HG02970 (cell line): ENCODE results near the gene DUSP22.
"Not testable (repeated sequence)": the region's sequence is repeated elsewhere in the genome, so short reads cannot be mapped to it uniquely, and the experiment has no call there.

Source experiments
- ATAC-seq: cut with Tn5 transposase; IDR thresholded peaks from one replicate; pipeline ENCODE4 v1.9.1; 2021; ENCODE audit warnings: mild to moderate bottlenecking, moderate library complexity, moderate number of reproducible peaks; ENCODE audit not compliant: unreplicated experiment, low FRiP score

Gene DUSP22

DNA sequence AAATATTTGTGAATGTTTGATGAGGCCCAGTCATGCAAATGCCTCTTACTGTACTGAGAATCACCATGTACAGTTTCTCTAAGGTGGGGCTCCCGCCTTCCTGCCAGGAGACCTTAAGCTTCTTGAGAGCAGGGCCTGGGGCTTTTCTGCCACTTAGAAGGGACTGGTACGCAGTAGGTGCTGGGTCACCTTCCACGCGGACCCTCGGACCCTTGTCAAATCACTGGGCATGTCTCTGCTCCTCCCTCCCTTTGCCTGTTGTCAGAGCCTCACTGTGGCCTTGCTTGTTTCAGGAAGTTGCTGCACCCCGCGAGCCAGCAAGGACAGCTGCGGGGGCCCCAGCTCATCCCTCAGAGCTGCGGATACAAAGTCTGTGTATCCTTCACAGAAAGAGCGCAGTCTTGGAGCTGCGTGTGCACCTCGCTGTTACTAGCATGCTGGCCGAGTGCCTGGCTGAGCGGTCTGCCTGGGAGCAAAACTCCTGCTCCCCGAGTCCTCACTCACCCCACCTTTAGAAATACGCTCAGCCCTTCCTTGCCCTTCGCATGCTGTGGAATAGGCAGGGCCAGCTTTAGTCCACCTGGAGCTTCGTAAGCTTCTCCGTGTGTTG lies 68.6 kb downstream of the DUSP22 start:
- ATAC-seq, result no peak

DNA sequence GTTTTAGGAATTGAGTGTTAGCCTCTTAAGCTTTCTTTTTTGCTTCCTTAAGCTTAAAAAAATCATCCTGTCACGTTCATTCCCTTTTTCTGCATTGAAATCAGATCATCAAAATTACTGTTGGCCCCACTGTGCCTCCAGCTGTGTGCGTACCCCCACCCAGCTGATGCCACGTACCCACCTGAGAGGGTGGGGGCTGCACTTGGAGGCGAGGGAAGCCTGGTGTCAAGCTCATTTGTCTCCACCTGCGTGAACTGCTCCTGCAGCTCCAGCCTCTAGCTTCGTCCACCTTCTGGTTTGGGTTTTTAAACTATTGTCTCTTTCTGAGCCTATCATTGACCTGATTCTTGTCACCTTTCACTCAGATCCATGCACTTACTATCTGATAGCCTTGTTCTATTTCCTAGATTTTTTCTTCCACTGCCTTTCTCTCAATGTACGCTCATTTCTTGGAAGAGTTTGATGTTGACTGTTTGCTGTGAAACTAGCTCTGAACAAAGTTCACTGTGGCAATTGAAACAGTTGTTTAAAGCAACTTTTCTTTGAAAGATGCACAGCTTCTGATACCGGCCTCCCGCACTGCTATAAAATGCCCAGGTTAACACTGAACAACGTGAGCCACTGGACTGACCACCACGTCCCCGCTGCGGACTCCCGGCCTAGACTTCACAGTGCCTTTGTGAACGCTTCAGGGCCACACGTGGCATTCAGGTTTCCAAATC lies 69.3 kb downstream of the DUSP22 start:
- no peak for ATAC-seq

DNA sequence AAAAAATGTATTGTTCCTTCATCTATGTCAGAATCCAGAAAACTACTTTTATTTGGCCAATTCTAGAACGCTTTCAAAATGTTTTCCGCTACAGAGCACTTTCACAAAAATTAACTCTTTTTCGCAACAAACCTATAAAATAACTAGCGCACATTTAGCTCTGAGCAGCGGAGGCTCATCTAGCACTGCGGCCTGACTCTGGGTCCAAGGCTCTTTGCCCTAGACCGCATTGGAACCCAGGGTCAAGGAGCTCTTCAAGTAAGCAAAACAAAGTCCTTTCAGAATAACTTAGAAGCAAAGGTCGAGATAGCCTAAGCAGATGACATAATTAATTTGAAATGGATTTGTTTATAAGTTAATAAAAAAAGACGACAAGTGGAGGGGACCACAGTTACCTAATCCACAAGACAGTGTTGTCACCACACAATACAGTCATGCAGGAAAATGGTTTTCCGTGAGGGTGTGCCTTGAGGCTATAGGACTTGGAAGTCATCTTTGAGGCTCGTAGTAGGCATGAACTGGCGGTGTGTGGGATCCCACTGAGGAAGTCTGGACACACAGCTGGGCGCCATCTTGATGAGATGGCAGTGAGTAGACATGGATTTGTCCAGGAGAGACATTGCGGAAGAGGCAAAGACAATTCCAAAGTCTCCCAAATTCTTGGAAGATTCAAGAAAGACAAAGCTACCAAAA lies 70.1 kb downstream of the DUSP22 start:
- ATAC-seq, result no peak

DNA sequence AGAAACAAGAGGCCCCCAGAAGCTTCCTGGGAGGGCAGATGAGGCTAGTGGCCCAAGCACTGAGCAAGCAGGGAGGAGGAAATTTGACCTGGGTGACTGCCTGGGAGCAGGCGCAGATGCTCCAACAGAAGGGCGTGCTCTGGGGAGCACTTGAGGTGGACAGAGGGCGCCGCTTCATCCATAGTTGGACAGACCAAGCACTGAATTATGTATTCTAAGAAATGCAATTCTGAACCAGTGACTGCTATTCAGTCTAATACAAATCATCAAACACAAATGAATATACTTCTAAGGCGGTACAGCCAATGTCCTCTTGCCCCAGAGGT lies 70.6 kb downstream of the DUSP22 start:
- ATAC-seq, result no peak

DNA sequence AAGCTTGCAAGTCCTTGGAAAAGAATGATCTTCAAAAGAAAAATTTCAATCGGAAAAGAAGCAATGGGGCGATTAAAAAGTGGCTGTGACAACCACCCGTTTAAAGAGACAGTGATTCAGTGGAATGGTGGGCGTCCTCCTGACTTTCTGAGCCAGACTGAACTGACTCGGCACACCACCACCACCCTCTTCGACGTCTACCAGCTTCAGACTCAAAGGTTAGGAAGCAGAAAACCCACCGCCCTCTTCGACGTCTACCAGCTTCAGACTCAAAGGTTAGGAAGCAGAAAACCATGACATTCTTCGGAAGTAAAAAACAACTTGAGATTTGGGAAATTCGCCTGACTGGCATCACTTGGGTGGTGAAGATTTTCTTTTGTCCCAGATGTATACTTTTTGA lies 71.0 kb downstream of the DUSP22 start:
- ATAC-seq, result no peak

DNA sequence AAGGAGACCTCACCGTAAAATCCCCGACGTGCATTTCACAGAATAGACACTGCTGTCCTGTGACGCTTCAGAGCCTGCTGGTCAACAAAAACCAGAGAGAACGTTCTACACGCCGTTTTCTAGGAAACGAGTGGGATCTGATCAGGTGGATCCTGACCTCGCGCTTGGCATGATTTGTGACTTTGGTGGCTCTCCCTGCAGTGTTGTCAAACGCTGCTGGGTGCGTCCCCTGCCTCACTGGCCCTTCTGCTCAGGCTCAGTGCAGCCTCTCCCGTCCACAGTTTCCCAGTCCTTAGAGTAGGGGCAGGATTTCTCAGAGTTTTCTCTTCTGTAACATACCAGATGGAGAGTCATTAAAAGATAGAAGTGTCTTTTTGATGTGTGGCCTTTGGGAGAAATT lies 71.6 kb downstream of the DUSP22 start:
- ATAC-seq, result no peak

DNA sequence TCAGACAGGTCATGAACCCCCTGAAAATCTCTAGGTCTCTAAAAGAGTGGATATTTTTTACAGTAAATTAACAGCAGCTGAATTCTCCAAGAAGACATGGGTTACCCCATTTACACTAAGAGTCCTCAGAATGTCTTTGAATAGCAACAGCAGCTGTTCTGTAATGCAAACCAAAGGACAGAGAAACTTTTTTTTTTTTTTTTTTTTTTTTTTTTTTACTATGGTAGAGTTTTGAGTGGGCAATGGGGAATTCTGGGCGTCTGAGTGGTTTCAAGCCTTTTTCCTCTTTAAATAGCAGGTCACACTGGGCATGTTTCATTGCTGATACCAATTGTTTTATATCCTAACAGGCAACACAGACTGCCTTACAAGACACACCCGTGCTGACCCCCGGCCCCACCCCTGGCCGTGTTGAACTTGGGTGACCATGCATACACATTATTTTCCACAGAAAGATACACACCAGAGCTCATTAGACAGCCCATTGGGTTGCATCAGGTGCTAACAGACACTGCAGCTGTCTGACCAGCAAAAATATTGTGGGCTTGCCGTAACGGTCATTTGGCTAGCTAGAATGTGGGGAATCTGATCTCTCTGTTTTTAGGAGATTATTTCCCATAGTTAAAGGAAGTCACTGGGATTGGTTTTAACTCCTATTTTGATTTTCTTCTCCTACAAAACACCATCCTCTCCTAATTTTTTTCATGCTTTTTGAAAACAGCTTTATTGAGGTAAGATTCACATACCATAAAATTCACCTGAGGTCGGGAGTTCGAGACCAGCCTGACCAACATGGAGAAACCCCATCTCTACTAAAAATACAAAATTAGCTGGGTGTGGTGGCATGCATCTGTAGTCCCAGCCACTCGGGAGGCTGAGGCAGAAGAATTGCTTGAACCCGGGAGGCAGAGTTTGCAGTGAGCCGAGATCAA lies 72.6 kb downstream of the DUSP22 start:
- ATAC-seq, result no peak

DNA sequence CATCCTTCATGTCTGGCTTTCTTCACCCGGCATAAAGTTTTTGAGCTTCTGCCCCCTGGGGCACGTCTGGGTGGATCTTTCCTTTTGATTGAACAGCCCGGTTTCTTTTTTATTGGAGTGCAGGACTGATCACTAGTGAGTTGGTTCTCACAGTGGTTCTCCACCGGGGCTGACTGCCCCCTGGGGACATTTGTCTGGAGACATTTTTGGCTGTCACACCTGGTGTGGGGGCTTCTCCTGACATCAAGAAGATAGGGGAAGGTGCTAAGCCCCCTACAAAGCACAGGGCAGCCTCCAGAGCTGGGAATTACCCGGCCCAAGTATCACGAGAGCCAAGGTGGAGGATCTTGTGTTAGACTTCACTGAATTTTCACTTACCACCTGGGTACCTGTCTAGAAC lies 73.5 kb downstream of the DUSP22 start:
- no peak for ATAC-seq

DNA sequence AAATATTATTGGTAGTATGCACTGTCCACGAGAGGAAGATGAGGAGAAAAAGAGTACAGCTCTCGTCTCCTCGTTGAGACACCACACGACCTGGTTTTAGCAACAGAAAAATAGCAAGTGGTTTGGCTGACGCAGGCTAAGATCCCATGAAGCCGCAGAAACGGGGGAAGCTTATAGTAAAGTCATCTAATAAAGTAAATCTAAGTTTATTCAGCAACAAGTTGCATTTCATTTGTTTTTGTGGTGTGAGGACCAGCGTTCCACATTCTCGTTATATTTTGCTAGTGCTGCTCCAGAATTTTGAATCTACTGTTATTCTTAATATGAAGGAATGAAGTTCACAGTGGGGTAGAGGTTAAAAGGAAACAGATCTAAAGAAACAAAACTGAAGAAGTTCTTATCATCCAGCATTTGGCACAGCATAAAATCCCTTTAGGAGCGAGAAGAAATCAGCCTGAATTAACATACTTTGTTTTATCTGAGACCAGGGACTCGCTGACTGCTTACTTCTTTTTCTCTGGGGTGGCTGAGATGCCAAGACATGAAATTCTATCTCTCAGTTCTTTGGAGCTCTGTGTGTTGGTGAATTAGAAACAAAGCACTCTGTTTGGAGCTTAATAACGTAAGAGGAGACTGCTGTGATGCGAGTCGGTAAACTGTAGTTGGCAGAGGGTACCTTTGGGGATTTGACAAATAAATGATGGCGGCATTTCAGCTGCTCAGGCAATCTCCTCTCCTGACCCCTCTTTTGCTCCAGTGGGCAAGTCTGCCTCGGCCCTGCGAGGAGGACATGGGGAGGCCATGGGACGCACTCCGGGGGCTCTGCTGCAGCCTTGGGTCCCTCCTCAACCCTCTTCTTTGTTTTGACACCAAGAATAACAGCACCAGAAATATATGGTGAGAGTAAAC lies 74.4 kb downstream of the DUSP22 start:
- ATAC-seq, result no peak

DNA sequence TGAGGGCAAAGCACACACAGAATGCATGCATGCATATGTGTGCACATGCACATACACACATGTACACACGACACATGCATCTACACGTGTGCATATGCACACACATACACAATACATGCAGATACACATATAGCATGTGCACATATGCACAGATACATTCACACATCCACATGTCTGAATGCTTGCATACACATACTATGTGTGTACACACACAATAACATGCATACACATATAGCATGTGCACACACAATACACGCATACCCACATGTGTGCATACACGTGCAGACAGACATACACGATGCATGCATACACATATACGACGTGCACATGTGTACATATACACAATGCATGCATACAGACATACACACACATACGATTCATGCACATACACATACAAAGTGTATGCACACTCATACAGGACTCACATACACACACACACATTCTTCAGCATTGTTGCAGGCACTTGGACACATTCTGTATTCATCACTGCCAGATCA lies 75.1 kb downstream of the DUSP22 start:
- ATAC-seq, result no peak

DNA sequence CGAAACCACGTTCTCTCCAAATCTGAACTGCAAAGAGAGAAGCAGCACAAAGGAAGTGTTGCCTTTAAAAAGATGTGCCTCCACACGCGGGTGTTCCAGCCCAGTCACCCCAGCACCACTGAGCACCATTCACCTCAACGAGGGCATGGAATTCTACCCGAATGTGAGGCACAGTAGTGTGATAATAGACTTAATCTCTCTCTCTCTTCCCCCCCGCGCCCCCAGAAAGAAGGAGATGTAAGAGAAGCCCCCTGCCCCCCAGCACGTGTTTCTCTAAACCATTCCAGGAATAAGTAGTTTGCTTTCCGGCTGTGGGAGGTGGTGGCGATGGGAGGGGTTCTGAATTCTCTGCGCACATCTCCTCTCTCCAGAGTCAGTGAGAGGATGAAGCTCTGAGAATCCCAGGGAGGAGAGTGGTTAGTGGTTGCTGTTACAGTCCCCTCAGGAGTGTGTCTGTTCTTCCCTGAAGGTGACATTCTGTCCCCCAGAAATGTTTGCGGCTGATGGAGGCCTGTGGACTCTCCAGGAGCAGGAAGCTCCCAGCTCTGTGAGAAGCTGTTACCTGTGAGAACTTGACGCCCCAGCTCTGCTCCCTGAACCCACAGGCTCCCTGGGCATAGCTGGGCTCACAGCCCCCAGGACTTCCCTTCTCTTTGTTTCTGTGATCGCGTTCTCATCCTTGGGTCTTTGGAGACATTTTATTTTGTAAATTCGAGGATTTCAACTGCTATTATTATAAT lies 75.8 kb downstream of the DUSP22 start:
- ATAC-seq, result no peak

DNA sequence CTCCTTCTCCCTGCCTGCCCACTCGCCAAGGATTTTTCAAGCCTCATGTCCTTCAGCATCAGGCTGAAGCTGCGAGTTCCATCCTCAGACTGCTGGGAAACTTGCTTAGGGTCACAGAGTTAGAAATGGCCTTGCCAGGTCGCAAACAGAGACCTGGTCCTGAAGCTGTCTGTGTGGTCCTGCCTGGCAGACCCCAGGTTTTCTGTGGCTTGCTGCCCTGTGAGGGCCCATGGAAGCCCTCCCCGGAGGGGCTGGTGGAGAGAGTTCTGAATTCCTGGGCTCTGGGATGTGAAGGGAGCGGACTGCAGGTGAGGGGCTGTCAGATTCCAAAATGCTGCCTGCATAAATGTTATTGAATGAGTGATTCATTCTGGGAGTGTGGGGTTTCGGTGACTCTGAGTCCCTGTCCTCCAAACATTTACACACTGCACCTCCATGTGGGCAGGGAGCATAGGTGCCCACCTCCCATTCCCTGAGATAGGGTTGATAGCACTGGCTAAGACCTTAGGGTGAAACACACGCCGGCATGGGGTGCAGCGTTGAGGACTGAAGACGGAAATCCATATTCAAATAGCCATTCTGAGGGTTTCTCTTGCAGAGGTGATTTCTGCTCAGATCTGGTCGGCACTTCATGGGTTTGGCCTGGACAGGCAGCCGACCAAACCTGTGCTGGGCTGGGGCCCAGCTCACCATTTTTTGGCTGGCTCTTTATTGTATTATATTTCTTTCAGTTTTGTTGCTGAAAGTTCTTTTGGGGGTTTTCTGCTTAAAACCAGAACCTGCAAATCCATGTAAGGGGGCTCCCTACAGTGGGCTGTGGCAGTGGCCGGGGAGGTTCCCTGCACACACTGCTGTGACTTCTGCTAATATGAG lies 77.5 kb downstream of the DUSP22 start:
- ATAC-seq, result no peak

DNA sequence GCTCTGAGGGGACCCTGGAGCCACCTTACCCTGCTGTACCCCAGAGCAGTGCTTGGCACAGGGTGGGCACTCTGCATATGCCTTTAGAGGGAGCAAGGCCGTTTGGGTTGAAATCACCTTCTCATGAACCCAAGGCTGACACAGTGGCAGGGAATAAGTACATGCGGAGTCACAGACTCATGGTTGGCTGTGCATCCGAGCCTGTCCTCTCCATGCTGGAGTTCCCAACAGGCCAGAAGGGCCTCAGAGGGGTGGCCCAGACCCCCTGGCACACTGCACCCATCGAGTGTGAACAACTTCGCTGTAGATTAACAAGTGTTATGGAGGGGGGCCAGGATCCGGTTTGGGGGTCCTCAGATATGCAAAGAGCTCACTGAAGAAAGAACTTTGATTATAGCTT lies 78.3 kb downstream of the DUSP22 start:
- no peak for ATAC-seq

DNA sequence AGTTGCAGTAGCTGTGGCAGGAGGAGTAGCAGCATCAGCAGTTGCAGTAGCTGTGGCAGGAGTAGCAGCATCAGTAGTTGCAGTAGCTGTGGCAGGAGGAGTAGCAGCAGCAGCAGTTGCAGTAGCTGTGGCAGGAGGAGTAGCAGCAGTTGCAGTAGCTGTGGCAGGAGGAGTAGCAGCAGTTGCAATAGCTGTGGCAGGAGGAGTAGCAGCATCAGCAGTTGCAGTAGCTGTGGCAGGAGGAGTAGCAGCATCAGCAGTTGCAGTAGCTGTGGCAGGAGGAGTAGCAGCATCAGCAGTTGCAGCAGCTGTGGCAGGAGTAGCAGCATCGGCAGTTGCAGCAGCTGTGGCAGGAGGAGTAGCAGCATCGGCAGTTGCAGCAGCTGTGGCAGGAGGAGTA lies 79.6 kb downstream of the DUSP22 start:
- ATAC-seq, result not testable (repeated sequence)

DNA sequence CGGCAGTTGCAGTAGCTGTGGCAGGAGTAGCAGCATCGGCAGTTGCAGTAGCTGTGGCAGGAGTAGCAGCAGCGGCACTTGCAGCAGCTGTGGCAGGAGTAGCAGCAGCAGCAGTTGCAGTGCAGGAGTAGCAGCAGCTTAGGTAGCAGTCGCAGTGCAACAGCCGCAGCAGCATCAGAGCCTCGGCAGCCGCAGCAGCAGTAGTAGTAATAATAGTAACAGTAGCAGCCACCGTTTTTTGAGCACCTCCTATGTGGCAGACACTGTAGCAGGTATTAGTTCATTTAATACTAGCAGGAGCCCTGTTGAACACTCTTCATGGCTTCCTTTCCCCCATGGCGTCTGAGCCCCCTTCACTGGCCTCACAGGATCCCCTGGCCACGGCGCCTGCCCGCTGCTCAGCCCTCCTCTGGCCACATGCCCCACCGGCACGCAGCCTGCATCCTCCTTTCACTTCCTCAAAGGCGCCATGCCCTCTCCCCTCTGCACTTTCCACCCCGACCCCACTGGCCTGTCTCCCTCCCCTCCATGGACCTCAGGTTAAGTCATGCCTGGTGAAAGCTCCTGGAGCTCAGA lies 80.1 kb downstream of the DUSP22 start:
- no peak for ATAC-seq

DNA sequence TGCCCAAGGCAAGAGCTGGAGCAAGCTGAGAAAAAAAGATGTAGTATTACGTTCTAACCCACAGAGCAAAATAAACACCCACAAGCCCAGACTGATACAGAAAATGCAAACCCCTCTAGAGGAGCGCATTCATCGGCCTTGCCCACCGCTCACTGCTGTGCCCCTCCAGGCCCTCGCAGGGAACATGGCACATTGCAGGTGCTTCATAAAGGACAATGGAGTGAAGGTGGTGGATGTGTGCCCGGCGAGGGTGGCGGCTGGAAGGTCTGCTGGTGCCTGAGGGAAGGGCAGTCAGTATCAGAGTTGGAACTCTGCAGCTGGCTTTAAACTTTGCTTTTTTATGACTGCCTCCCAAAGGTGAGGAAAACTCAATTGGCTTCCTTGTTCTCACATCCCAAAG lies 80.7 kb downstream of the DUSP22 start:
- no peak for ATAC-seq

DNA sequence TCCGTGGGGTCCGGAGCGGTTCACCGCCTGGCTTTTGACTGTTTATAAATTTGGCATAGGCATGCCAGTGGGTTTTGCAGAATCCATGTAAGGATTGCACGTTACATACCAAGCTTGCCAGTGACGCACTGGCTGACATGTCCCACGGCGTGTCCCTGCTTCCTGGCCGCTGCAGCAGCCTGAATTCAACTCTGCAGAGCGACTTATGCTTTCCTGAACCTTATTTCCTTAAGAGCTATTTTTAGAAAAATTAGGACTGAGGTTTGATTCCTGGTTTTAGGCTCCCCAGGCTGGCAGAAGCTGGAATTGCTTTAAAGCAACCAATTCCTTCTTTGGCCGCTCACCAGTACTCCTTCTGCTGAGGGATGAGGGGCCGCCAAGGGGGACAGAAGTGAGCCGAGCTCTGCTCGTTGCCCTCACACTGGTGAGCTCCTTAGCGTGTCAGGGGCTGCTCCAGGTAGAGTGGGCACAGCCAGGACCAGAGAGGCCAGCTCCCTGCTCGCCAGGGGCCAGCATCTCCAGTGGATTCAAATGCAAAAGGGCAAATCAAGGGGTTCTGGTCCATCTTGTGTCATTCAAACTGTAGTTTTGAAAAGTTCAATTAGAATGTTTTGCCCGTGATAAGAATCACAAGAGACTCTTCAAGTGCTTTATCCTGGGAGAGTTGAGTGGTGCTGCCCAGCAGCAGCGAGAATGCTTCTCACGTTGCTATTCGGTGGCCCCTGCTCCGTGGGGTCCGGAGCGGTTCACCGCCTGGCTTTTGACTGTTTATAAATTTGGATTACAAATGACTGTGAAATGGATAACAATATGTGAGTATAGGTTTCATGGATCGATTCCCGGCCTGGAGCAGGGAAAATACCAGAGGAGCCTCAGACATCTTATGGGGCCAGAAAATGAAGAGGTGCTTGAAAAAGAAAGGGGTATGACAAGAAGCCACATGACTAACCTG lies 81.8 kb downstream of the DUSP22 start:
- no peak for ATAC-seq
